ENCODE results near the gene OMP.

Gene OMP

GRCh38 chr11:77127235-77127911 lies 24.7 kb downstream of the OMP start:
- no peak overlapping the region for H3K27ac ChIP-seq (ENCODE audit: low read depth, low read length)

GRCh38 chr11:77127920-77128691 lies 25.5 kb downstream of the OMP start, which contains the start of gene MYO7A:
Gene MYO7A (plus strand): TSS chr11:77128246. CDS start chr11:77130635, 2,389 bp downstream.
- H3K27me3 ChIP-seq (ENCODE audit: control insufficient read depth in 1 of 2, insufficient read depth in 2 of 2, low read length in 2 of 2): no peaks in the 10 kb centered on the region
- H3K4me1 ChIP-seq (ENCODE audit: control insufficient read depth in 1 of 2, insufficient read depth in 2 of 2, low read length in 2 of 2): peaks cover 23 to 28% of the 10 kb centered on the region in 2 donors
- H3K27ac ChIP-seq (ENCODE audit: low read depth, low read length): no peak within 1 kb of the TSS
- H3K36me3 ChIP-seq (ENCODE audit: control insufficient read depth in 1 of 2, insufficient read depth in 2 of 2, low read length in 2 of 2): peaks cover 9 to 19% of the 10 kb centered on the region in 2 donors
- peak within 1 kb of the TSS; percentile 71 to 73 for H3K4me3 ChIP-seq (ENCODE audit: low read depth in 1 of 2, low read length in 2 of 2)
- H3K9me3 ChIP-seq (ENCODE audit: control insufficient read depth in 1 of 2, low read length in 2 of 2): no peaks in the 10 kb centered on the region
- H3K9ac ChIP-seq (ENCODE audit: low read depth in 1 of 2, low read length in 2 of 2): peak within 1 kb of the TSS; percentile 66 to 70

More at GRCh38 chr11:77127235-77127911, 24.7 kb downstream of the OMP start:
- Histone ChIP-seq H3K27me3 (ENCODE audit: control insufficient read depth in 1 of 2, insufficient read depth in 2 of 2, low read length in 2 of 2) (no peaks in the 10 kb centered on the region), H3K9me3 (ENCODE audit: control insufficient read depth in 1 of 2, low read length in 2 of 2) (no peaks in the 10 kb centered on the region), H3K4me1 (ENCODE audit: control insufficient read depth in 1 of 2, insufficient read depth in 2 of 2, low read length in 2 of 2) (peaks cover 23 to 28% of the 10 kb centered on the region in 2 donors), H3K4me3 (ENCODE audit: low read depth in 1 of 2, low read length in 2 of 2) (peak overlapping the region; percentile 71 to 73), H3K9ac (ENCODE audit: low read depth in 1 of 2, low read length in 2 of 2) (peak overlapping the region; percentile 66 to 70), H3K36me3 (ENCODE audit: control insufficient read depth in 1 of 2, insufficient read depth in 2 of 2, low read length in 2 of 2) (peaks cover 14 to 27% of the 10 kb centered on the region in 2 donors)

- Histone ChIP-seq H3K36me3 (ENCODE audit: control insufficient read depth in 1 of 2, insufficient read depth in 2 of 2, low read length in 2 of 2) (peaks cover 5 to 8% of the 10 kb centered on the region in 2 donors), H3K27ac (ENCODE audit: low read depth, low read length) (no peak overlapping the region), H3K4me3 (ENCODE audit: low read depth in 1 of 2, low read length in 2 of 2) (no peak overlapping the region), H3K9ac (ENCODE audit: low read depth in 1 of 2, low read length in 2 of 2) (no peak overlapping the region), H3K27me3 (ENCODE audit: control insufficient read depth in 1 of 2, insufficient read depth in 2 of 2, low read length in 2 of 2) (no peaks in the 10 kb centered on the region), H3K4me1 (ENCODE audit: control insufficient read depth in 1 of 2, insufficient read depth in 2 of 2, low read length in 2 of 2) (peaks cover 23 to 28% of the 10 kb centered on the region in 2 donors), H3K9me3 (ENCODE audit: control insufficient read depth in 1 of 2, low read length in 2 of 2) (no peaks in the 10 kb centered on the region)
These were observed 26.6 kb downstream of the OMP start for GRCh38 chr11:77129069-77129841.

GRCh38 chr11:77129842-77130756 lies 27.5 kb downstream of the OMP start:
- H3K9me3 ChIP-seq (ENCODE audit: control insufficient read depth in 1 of 2, low read length in 2 of 2): no peaks in the 10 kb centered on the region
- peaks cover 0 to 2% of the 10 kb centered on the region in 2 donors for H3K36me3 ChIP-seq (ENCODE audit: control insufficient read depth in 1 of 2, insufficient read depth in 2 of 2, low read length in 2 of 2)
- no peak overlapping the region for H3K27ac ChIP-seq (ENCODE audit: low read depth, low read length)
- H3K27me3 ChIP-seq (ENCODE audit: control insufficient read depth in 1 of 2, insufficient read depth in 2 of 2, low read length in 2 of 2): no peaks in the 10 kb centered on the region
- peaks cover 23 to 28% of the 10 kb centered on the region in 2 donors for H3K4me1 ChIP-seq (ENCODE audit: control insufficient read depth in 1 of 2, insufficient read depth in 2 of 2, low read length in 2 of 2)
- H3K4me3 ChIP-seq (ENCODE audit: low read depth in 1 of 2, low read length in 2 of 2): no peak overlapping the region
- H3K9ac ChIP-seq (ENCODE audit: low read depth in 1 of 2, low read length in 2 of 2): no peak overlapping the region

GRCh38 chr11:77130763-77131513 lies 28.3 kb downstream of the OMP start:
- peaks cover 23 to 28% of the 10 kb centered on the region in 2 donors for H3K4me1 ChIP-seq (ENCODE audit: control insufficient read depth in 1 of 2, insufficient read depth in 2 of 2, low read length in 2 of 2)
- no peak overlapping the region for H3K27ac ChIP-seq (ENCODE audit: low read depth, low read length)
- H3K27me3 ChIP-seq (ENCODE audit: control insufficient read depth in 1 of 2, insufficient read depth in 2 of 2, low read length in 2 of 2): no peaks in the 10 kb centered on the region
- H3K9me3 ChIP-seq (ENCODE audit: control insufficient read depth in 1 of 2, low read length in 2 of 2): no peaks in the 10 kb centered on the region
- no peaks in the 10 kb centered on the region for H3K36me3 ChIP-seq (ENCODE audit: control insufficient read depth in 1 of 2, insufficient read depth in 2 of 2, low read length in 2 of 2)
- H3K9ac ChIP-seq (ENCODE audit: low read depth in 1 of 2, low read length in 2 of 2): no peak overlapping the region
- no peak overlapping the region for H3K4me3 ChIP-seq (ENCODE audit: low read depth in 1 of 2, low read length in 2 of 2)

- Histone ChIP-seq H3K4me3 (ENCODE audit: low read depth in 1 of 2, low read length in 2 of 2) (no peak overlapping the region), H3K9me3 (ENCODE audit: control insufficient read depth in 1 of 2, low read length in 2 of 2) (no peaks in the 10 kb centered on the region), H3K27ac (ENCODE audit: low read depth, low read length) (no peak overlapping the region), H3K36me3 (ENCODE audit: control insufficient read depth in 1 of 2, insufficient read depth in 2 of 2, low read length in 2 of 2) (no peaks in the 10 kb centered on the region), H3K9ac (ENCODE audit: low read depth in 1 of 2, low read length in 2 of 2) (no peak overlapping the region), H3K27me3 (ENCODE audit: control insufficient read depth in 1 of 2, insufficient read depth in 2 of 2, low read length in 2 of 2) (no peaks in the 10 kb centered on the region), H3K4me1 (ENCODE audit: control insufficient read depth in 1 of 2, insufficient read depth in 2 of 2, low read length in 2 of 2) (peaks cover 23 to 24% of the 10 kb centered on the region in 2 donors)
These were observed 28.9 kb downstream of the OMP start for GRCh38 chr11:77131560-77131959.

DNA sequence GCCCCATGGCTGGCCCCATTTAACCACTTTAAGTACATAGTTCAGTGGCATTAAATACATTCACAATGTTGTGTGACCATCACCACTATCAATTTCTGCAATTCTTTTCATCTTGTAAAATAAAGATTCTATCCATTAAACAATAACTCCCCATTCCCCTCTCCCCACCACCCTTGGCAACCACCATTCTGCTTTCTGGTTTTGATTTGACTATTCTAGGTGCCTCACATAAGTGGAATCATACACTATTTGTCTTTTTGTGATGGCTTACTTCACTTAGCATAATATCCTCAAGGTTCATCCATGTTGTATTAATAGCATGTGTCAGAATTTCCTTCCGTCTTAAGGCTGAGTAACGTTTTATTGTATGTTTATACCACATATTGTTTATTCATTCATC lies 32.4 kb downstream of the OMP start:
- no peak overlapping the region for H3K9ac ChIP-seq (ENCODE audit: low read depth in 1 of 2, low read length in 2 of 2)
- no peak overlapping the region for H3K27ac ChIP-seq (ENCODE audit: low read depth, low read length)
- no peaks in the 10 kb centered on the region for H3K9me3 ChIP-seq (ENCODE audit: control insufficient read depth in 1 of 2, low read length in 2 of 2)
- H3K4me3 ChIP-seq (ENCODE audit: low read depth in 1 of 2, low read length in 2 of 2): no peak overlapping the region
- H3K27me3 ChIP-seq (ENCODE audit: control insufficient read depth in 1 of 2, insufficient read depth in 2 of 2, low read length in 2 of 2): no peaks in the 10 kb centered on the region
- peaks cover 8 to 17% of the 10 kb centered on the region in 2 donors for H3K4me1 ChIP-seq (ENCODE audit: control insufficient read depth in 1 of 2, insufficient read depth in 2 of 2, low read length in 2 of 2)
- H3K36me3 ChIP-seq (ENCODE audit: control insufficient read depth in 1 of 2, insufficient read depth in 2 of 2, low read length in 2 of 2): no peaks in the 10 kb centered on the region

- no peak overlapping the region for H3K4me3 ChIP-seq (ENCODE audit: low read depth in 1 of 2, low read length in 2 of 2)
- no peaks in the 10 kb centered on the region for H3K27me3 ChIP-seq (ENCODE audit: control insufficient read depth in 1 of 2, insufficient read depth in 2 of 2, low read length in 2 of 2)
- no peak overlapping the region for H3K27ac ChIP-seq (ENCODE audit: low read depth, low read length)
- no peaks in the 10 kb centered on the region for H3K36me3 ChIP-seq (ENCODE audit: control insufficient read depth in 1 of 2, insufficient read depth in 2 of 2, low read length in 2 of 2)
- no peak overlapping the region for H3K9ac ChIP-seq (ENCODE audit: low read depth in 1 of 2, low read length in 2 of 2)
- H3K9me3 ChIP-seq (ENCODE audit: control insufficient read depth in 1 of 2, low read length in 2 of 2): no peaks in the 10 kb centered on the region
- H3K4me1 ChIP-seq (ENCODE audit: control insufficient read depth in 1 of 2, insufficient read depth in 2 of 2, low read length in 2 of 2): peaks cover 5 to 23% of the 10 kb centered on the region in 2 donors
These were observed 33.4 kb downstream of the OMP start for GRCh38 chr11:77136074-77136473.
